HG03460 (cell line): Measurements from ENCODE around the gene ATP11A.

Source experiments
- ATAC-seq: cut with Tn5 transposase; IDR thresholded peaks from one replicate; pipeline ENCODE4 v1.9.1; 2021; ENCODE audit not compliant: unreplicated experiment

ATP11A gene

GRCh38 chr13:112721198-112722104 lies 31.6 kb downstream of the ATP11A start:
- no peak for ATAC-seq

GRCh38 chr13:112722433-112723263 lies 32.8 kb downstream of the ATP11A start:
- ATAC-seq, result no peak

GRCh38 chr13:112723771-112724170 lies 33.9 kb downstream of the ATP11A start:
- ATAC-seq, result no peak

GRCh38 chr13:112724788-112725345 lies 35.0 kb downstream of the ATP11A start:
- ATAC-seq, result no peak

GRCh38 chr13:112725346-112726015 lies 35.6 kb downstream of the ATP11A start:
- ATAC-seq, result no peak

GRCh38 chr13:112726016-112726767 lies 36.4 kb downstream of the ATP11A start:
- no peak for ATAC-seq

GRCh38 chr13:112727581-112727980 lies 37.7 kb downstream of the ATP11A start:
- no peak for ATAC-seq

GRCh38 chr13:112728375-112729126 lies 38.7 kb downstream of the ATP11A start:
- ATAC-seq, result no peak

GRCh38 chr13:112729408-112729807 lies 39.6 kb downstream of the ATP11A start:
- ATAC-seq, result no peak

GRCh38 chr13:112730157-112730671 lies 40.4 kb downstream of the ATP11A start:
- no peak for ATAC-seq

- ATAC-seq, result no peak
These were observed 42.1 kb downstream of the ATP11A start for GRCh38 chr13:112731667-112732616.

- ATAC-seq, result no peak
These were observed 42.8 kb downstream of the ATP11A start for GRCh38 chr13:112732679-112733078.

- ATAC-seq, result no peak
These were observed 43.3 kb downstream of the ATP11A start for GRCh38 chr13:112733112-112733511.

- no peak for ATAC-seq
These were observed 44.0 kb downstream of the ATP11A start for GRCh38 chr13:112733661-112734379.

- ATAC-seq, result no peak
These were observed 45.1 kb downstream of the ATP11A start for GRCh38 chr13:112734696-112735547.

GRCh38 chr13:112735791-112736190 lies 46.0 kb downstream of the ATP11A start:
- ATAC-seq, result no peak

- ATAC-seq, result no peak
These were observed 47.5 kb downstream of the ATP11A start for GRCh38 chr13:112737294-112737693.
